Sigmoid colon (tissue), 7 donors: Measurements from ENCODE around the gene GRXCR1. TPM values are rescaled to one million over a fixed set of nuclear protein-coding genes. Genes with fewer than 3 reads are reported as not detected.

Experiments used
- DNase-seq: peaks from one replicate; pipeline ENCODE4 v3.0.0-alpha.2; 2019
- H3K27ac ChIP-seq, 4 donors: fragments of 200-600 bp; sonication (generic); one replicate each; pipeline ENCODE4 v1.5.1; 2016 to 2019; ENCODE audit warnings: mild to moderate bottlenecking in 1 of 4
- H3K27me3 ChIP-seq, 3 donors: fragments of 200-600 bp; sonication (generic); one replicate each; pipeline ENCODE4 v1.5.1; 2019; ENCODE audit warnings: mild to moderate bottlenecking in 1 of 3
- H3K36me3 ChIP-seq, 4 donors: fragments of 200-600 bp; sonication (generic); one replicate each; pipeline ENCODE4 v1.5.1; 2016 to 2019
- H3K4me1 ChIP-seq, 4 donors: fragments of 200-600 bp; sonication (generic); one replicate each; pipeline ENCODE4 v1.5.1; 2017 to 2019
- H3K4me3 ChIP-seq, 4 donors: fragments of 200-600 bp; sonication (generic); one replicate each; pipeline ENCODE4 v1.5.1; 2017 to 2019; ENCODE audit warnings: mild to moderate bottlenecking in 2 of 4, moderate library complexity in 1 of 4
- H3K9me3 ChIP-seq, 4 donors: fragments of 200-600 bp in 3 of 4; sonication (generic) in 3 of 4; one replicate each; pipeline versions ENCODE4 v1.5.1 to v1.6.1; 2013 to 2019
- CTCF ChIP-seq, 4 experiments: fragments of 450-650 bp in 3 of 4; fragments of 200-600 bp in 1 of 4; IDR thresholded peaks; one replicate each; pipeline ENCODE4 v1.5.1; 2016 to 2019; ENCODE audit warnings: antibody characterized with exemption in 4 of 4, mild to moderate bottlenecking in 3 of 4, moderate library complexity in 2 of 4
- EP300 ChIP-seq, 4 donors: sonication (generic); formaldehyde crosslinking; IDR thresholded peaks; one replicate each; pipeline ENCODE4 v1.6.1; 2017; ENCODE audit warnings: antibody characterized with exemption in 4 of 4
- POLR2A ChIP-seq, 2 donors: fragments of 450-650 bp; IDR thresholded peaks; one replicate each; pipeline ENCODE4 v1.6.1; 2016; ENCODE audit warnings: antibody characterized with exemption in 2 of 2, mild to moderate bottlenecking in 2 of 2, moderate library complexity in 2 of 2
- POLR2AphosphoS5 ChIP-seq, 4 donors: sonication (generic); formaldehyde crosslinking; IDR thresholded peaks; one replicate each; pipeline ENCODE4 v1.6.1; 2017; ENCODE audit warnings: antibody characterized with exemption in 4 of 4
- WGBS, 2 donors: extraction: QIAGEN DNeasy Blood & Tissue Kit; methylation state at CpG; one replicate each; pipeline ENCODE4 v1.1.7; 2013; 5-methylcytosine and 5-hydroxymethylcytosine counted together
- intact Hi-C: fragments of 100-400 bp; cut with DNase I; formaldehyde crosslinking; loops from one replicate; pipeline ENCODE4 v1.15.1; 2023
- polyA plus RNA-seq, 3 donors: library from polyadenylated mRNA; stranded (reverse); fragments of 200-250 nt; gene quantifications; one replicate each; pipeline ENCODE4 v1.2.3, GENCODE V29; 2013
- total RNA-seq, 4 donors: library from RNA; depleted of rRNA; stranded (reverse); fragments of >200 nt; gene quantifications; one replicate each; pipeline ENCODE4 v1.1.0, GENCODE V29; 2016
- donor health status: healthy with polysubstance abuse.
- donor health status: Bipolar disorder and iron deficiency.
- donor health status: healthy.

Gene GRXCR1
- total and polyA plus RNA-seq, 7 donors: not detected

DNA sequence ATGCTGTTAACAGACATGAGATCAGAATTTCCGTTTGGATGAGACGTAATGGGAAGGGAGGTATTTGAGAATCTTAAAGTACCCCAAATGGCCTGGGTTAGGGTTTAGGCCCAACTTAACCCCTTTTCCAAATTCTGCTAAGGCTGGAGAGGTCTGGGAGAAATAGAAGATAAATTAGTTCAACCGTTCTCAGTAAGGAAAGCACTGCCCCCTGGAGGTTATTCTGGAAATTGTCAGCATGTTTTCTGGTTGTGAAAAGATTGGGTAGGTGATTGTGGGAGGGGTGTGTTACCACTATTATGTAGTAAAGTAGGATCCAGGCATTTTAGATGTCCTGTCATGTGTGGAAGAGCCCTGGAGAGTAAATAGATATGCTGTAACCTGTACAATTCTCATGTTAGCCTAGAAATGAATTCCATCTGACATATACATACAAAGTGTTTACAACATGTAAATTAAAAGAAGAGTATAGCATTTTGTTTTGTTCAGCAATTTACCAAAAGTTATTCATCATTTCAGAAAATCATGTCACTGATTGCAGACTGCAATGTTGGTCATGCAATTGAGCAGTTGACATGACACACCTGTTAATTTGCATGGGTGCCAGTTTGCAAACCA lies 26.8 kb upstream of the GRXCR1 start:
- DNase-seq: no peak
- intact Hi-C loops: loop anchor here (1.0 kb wide), 1 partner anchor 297 kb away; no protein-coding TSS in a partner anchor
- Histone ChIP-seq H3K9me3 (no peaks in the 10 kb centered on the region), H3K27me3 (no peaks in the 10 kb centered on the region), H3K27ac (no peak overlapping the region), H3K36me3 (no peaks in the 10 kb centered on the region), H3K4me3 (no peak overlapping the region), H3K4me1 (no peaks in the 10 kb centered on the region)
- 22 to 25% methylated on average over 3 of the region's 3 CpGs for WGBS, 2 donors
- TF ChIP-seq CTCF (IDR thresholded peaks at IDR 0.05) (peak; percentile 25 to 77 (median 58)), POLR2A (IDR thresholded peaks at IDR 0.05) (no peak)

GRCh38 chr4:42871261-42871660 lies 21.3 kb upstream of the GRXCR1 start:
- whole genome bisulfite sequencing, 2 donors: 22 to 68% methylated on average over 5 of the region's 5 CpGs
- no peaks in the 10 kb centered on the region for H3K36me3 ChIP-seq
- no peak overlapping the region for H3K27ac ChIP-seq
- H3K4me3 ChIP-seq: no peak overlapping the region
- DNase-seq: no peak
- no peaks in the 10 kb centered on the region for H3K9me3 ChIP-seq
- intact Hi-C loops: no loop called here
- H3K4me1 ChIP-seq: no peaks in the 10 kb centered on the region
- H3K27me3 ChIP-seq: no peaks in the 10 kb centered on the region
- TF ChIP-seq POLR2AphosphoS5 (IDR thresholded peaks at IDR 0.05) (no peak), CTCF (IDR thresholded peaks at IDR 0.05) (no peak), POLR2A (IDR thresholded peaks at IDR 0.05) (no peak), EP300 (IDR thresholded peaks at IDR 0.05) (no peak)

DNA sequence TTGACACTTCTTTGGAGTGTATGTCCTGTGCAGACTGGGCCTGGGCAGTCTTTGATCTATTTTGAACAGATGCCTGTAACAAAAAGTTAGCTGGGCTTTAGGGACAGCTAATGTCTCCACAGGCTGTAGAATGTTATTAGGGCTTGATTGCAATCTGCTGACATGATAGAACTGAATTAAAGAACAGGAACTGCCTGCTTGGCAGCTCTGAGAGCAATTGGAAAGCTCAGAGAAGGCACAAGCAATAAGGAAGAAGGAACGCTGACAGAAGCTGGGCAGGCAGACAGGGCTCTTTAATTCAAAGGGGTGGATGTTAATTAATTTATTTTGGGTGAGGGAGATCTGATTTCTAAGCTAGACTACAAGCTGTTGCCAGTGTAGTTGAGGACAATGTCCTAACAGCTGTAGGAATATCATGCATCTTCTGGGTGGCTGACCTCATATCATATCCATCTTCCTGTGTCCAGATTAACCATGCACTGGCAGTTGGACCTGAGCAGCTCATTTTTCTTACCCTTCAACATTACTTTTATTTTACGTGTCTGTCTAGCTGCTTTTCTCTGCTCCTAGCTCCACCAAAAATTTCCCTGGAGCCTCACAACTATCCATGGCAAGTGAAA lies 20.7 kb upstream of the GRXCR1 start:
- DNase-seq: no peak
- intact Hi-C loops: no loop called here
- H3K27me3 ChIP-seq: no peaks in the 10 kb centered on the region
- H3K27ac ChIP-seq: no peak overlapping the region
- no peaks in the 10 kb centered on the region for H3K36me3 ChIP-seq
- no peaks in the 10 kb centered on the region for H3K9me3 ChIP-seq
- H3K4me3 ChIP-seq: no peak overlapping the region
- no peaks in the 10 kb centered on the region for H3K4me1 ChIP-seq
- TF ChIP-seq CTCF (IDR thresholded peaks at IDR 0.05) (no peak), POLR2AphosphoS5 (IDR thresholded peaks at IDR 0.05) (no peak), EP300 (IDR thresholded peaks at IDR 0.05) (no peak), POLR2A (IDR thresholded peaks at IDR 0.05) (no peak)
- 17 to 42% methylated on average over 2 of the region's 2 CpGs for WGBS, 2 donors

DNA sequence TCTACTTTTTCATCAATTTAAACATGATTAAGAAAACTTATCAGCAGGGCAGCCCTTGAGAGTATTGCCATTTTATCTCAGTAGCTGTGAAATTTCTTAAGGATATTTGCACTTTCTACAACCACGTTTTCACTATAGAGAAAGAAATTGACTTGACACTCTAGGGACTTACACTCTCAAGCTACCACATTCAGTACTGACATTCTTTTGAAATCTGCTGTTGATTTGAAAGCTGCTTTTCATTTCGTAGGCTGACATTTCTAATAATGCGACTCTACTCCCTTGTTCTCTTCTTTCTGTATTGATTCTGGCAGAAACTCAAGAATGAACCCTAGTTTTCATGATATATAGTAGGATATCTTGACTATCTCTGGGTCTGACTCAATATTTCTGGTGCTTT lies 13.7 kb upstream of the GRXCR1 start:
- DNase-seq: no peak
- 65 to 70% methylated on average over 3 of the region's 3 CpGs for WGBS, 2 donors
- intact Hi-C loops: no loop called here
- no peaks in the 10 kb centered on the region for H3K9me3 ChIP-seq
- H3K4me3 ChIP-seq: no peak overlapping the region
- H3K4me1 ChIP-seq: no peaks in the 10 kb centered on the region
- no peaks in the 10 kb centered on the region for H3K27me3 ChIP-seq
- H3K36me3 ChIP-seq: no peaks in the 10 kb centered on the region
- H3K27ac ChIP-seq: no peak overlapping the region
- TF ChIP-seq EP300 (IDR thresholded peaks at IDR 0.05): no peak
- no peak for TF ChIP-seq POLR2AphosphoS5 (IDR thresholded peaks at IDR 0.05)
- no peak for TF ChIP-seq CTCF (IDR thresholded peaks at IDR 0.05)
- no peak for TF ChIP-seq POLR2A (IDR thresholded peaks at IDR 0.05)

- no peaks in the 10 kb centered on the region for H3K36me3 ChIP-seq
- DNase-seq: no peak
- H3K4me1 ChIP-seq: no peaks in the 10 kb centered on the region
These were observed 11.3 kb upstream of the GRXCR1 start for GRCh38 chr4:42881253-42881652.

More at GRCh38 chr4:42881253-42881652, 11.3 kb upstream of the GRXCR1 start:
- Histone ChIP-seq H3K9me3 (peaks cover 0 to 8% (median 0%) of the 10 kb centered on the region in 4 donors), H3K4me3 (no peak overlapping the region), H3K27me3 (no peaks in the 10 kb centered on the region), H3K27ac (no peak overlapping the region)
- intact Hi-C loops: no loop called here
- TF ChIP-seq CTCF (IDR thresholded peaks at IDR 0.05): no peak
- TF ChIP-seq POLR2AphosphoS5 (IDR thresholded peaks at IDR 0.05): no peak
- no peak for TF ChIP-seq POLR2A (IDR thresholded peaks at IDR 0.05)
- 43 to 69% methylated on average over 2 of the region's 2 CpGs for WGBS, 2 donors
